ENCODE results near the gene PPFIBP1.

Gene PPFIBP1

DNA sequence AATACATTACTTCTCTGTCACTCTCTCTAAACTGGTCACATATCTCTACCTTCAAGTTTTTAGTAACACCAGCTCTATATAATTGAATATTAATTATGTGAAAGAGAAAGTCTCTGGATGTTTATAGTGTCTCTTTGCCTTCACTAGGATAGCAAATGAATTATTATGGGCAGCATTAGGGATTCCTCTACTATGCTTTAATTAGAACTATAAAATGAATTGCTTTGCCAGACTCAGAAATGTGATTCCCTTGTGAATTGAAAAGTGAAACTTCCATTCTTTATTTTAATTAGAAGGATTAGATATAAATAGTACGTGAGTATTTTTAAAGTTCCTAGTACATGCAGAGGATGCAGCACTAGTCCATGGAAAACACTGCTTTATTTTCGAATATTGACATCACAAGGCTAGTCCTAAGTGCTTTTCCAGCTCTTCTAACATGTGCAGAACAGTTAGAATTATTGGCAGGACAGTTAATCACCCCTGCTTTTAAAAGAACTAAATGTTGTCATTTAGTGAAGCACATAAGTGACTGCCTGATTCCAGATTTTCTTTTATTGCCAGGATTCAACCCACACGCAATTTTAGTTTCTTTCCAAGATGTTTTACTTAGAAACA lies 149.2 kb downstream of the PPFIBP1 start:
- DNase-seq: no peak

- DNase-seq: no peak
These were observed 151.0 kb downstream of the PPFIBP1 start for GRCh38 chr12:27674989-27675388.

- no peak for DNase-seq
These were observed 156.6 kb downstream of the PPFIBP1 start for GRCh38 chr12:27680619-27681018.

DNA sequence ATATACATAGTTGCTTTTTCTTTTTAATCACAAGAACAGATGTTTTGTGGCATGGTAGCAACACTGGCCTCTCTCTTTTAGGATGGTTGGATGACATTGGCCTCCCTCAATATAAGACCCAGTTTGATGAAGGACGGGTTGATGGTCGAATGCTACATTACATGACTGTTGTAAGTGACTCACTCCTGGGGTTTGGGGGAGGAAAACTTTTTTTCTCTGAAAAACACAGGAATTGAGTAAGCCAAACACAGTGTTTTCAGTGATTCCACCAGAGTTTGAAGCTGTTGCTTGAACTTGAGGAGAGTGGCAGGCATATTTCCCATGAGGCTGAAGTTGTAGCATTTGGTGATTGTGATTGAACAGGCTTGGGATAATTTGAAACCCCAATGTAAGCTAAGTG lies 158.5 kb downstream of the PPFIBP1 start:
- DNase-seq: no peak

GRCh38 chr12:27685274-27685673 lies 161.3 kb downstream of the PPFIBP1 start:
- DNase-seq: no peak

- no peak for DNase-seq
These were observed 162.1 kb downstream of the PPFIBP1 start for GRCh38 chr12:27686147-27686546.

DNA sequence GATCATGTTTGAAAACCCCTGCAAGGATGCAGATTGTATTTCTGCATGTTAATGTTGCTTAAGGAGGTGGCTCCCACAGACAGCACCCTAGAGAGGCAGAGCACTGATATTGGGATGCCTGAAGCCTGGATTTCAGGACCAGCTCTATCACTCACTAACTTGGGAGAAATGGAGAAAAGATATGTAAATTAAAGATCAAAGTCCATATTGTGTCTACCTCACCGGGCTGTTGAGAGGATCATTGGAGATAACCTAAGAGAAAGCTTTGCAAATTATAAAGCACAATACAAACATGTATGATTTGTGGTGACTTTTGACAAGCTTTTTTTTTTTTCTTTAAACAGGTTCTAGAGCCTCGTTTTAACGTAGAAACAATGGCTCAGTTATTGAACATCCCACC lies 164.7 kb downstream of the PPFIBP1 start:
- DNase-seq: no peak

DNA sequence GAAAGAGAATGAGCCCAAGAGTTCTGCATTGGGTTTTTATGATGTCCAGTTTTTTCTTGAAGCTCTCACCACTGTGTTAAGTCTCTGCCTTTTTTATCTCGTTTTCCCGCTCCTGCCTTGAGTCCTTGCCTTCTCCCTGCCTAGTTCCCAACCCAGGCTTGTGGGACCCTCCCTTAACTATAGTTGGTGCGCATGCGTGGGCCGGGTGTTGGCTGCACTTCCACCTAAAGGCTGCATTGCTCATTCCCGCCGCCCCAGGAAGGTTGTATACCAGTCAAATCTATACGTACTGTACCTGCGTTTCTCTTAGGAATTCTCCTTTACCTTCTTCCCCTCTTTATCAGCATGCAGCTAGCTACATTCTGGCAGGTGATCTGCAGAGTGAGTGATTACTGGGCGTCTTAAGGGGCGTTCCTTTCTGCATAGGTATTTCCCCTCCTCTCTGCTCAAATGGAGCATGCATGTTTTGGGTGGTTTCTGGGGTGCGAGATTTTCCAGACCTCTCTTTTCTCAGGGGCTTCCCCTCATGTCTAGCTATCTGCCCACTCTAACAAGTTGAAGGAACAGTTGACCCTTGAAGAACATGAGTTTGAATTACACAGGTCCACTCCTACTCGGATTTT lies 165.7 kb downstream of the PPFIBP1 start:
- no peak for DNase-seq

DNA sequence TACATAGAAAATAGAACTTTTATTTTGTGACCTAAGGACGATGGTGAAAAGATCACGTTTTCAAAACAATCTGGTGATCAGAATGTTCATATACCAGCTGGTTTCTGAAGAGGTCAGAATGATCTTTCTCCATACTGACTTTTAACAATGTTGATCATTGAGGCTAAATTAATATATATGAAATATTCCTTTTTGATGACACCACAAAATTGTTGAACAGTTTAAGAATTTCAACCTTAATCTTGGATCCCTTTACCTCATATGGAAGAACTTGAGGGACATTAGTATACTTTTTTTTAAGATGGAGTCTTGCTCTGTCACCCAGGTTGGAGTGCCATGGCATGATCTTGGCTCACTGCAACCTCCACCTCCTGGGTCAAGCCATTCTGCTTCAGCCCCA lies 169.4 kb downstream of the PPFIBP1 start:
- no peak for DNase-seq

DNA sequence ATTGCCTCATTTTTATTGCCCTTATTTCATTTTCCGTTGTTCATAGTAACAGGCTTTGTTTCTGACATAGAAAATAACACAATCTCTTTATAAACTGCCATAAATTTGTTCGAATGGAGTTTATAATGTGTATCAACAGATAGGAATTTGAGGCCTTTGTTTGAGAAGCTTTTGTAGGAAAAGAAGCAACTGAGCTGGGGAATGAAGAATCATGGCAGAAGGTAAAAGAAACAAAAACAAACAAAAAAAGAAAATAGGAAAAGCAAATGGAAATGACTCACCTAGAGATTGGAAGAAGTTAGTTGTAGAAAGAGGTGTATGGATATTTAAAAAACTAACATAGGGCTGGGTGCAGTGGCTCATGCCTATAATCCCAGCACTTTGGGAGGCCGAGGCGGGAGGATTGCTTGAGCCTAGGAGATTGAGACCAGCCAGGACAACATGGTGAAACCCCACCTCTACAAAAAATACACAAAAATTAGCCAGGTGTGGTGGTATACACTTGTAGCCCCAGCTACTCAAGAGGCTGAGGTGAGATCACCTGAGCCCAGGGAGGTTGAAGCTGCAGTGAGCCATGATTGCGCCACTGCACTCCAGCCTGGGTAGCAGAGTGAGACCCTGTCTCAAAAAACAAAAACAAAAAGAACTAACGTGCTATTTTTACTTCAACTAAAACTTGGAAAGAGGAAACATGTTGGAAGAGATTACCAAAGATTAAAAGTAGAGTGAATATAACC lies 171.7 kb downstream of the PPFIBP1 start:
- no peak for DNase-seq

DNA sequence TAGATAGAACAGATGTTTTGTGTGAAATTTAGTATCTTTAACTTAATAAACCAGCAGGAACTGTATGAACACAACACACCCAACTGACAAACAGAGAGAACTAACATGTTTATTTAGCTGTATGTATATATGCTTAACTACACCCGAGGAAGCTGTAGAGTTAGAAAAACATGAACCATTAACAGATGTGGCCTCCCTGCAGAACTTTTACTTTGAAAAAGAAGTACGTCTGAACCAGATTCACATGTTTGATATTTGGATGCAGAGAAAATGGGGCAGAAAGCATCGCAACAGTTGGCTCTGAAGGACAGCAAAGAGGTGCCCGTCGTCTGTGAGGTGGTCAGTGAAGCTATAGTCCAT lies 172.3 kb downstream of the PPFIBP1 start, which contains the start of gene REP15:
Gene REP15 (plus strand): TSS at position 155 of the 360 bp plus-strand sequence. CDS start 116 bp downstream, at position 271.
- no peak for DNase-seq

GRCh38 chr12:27696864-27697564 lies 173.0 kb downstream of the PPFIBP1 start:
- DNase-seq: no peak

DNA sequence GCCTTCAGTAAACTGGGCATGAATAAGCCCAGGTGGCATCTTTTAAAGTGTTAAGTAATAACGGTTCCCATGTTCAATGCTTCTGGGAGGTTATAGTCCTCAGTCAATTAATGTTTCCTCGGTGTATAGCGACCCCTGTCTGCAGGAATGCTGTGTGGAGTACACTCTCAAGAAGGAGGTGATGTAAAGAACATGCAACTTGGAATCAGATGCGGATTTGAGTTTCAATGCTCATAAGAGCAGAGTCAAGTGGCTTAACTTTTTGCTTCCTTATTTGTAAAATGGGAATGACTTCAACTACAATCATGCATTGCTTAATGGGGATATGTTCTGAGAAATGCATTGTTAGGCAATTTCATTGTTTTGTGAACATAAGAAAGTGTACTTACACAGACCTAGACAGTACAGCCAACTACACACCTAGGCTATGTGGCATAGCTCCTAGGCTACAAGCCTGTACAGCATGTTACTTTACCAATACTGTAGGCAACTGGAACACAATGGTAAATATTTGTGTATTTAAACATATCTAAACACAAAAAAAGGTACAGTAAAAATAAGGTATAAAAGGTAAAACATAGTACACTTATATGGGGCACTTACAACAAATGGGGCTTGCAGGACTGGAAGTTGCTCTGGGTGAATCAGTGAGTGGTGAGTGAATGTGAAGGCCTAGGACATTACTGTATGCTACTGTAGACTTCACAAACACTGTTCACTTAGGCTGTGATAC lies 179.9 kb downstream of the PPFIBP1 start:
- DNase-seq: peak; percentile 62

GRCh38 chr12:27705263-27705662 lies 181.3 kb downstream of the PPFIBP1 start:
- DNase-seq: no peak

GRCh38 chr12:27707216-27707615 lies 183.2 kb downstream of the PPFIBP1 start:
- DNase-seq: no peak

GRCh38 chr12:27709212-27709931 lies 185.4 kb downstream of the PPFIBP1 start:
- DNase-seq: no peak

GRCh38 chr12:27709932-27710591 lies 186.1 kb downstream of the PPFIBP1 start:
- DNase-seq: no peak

DNA sequence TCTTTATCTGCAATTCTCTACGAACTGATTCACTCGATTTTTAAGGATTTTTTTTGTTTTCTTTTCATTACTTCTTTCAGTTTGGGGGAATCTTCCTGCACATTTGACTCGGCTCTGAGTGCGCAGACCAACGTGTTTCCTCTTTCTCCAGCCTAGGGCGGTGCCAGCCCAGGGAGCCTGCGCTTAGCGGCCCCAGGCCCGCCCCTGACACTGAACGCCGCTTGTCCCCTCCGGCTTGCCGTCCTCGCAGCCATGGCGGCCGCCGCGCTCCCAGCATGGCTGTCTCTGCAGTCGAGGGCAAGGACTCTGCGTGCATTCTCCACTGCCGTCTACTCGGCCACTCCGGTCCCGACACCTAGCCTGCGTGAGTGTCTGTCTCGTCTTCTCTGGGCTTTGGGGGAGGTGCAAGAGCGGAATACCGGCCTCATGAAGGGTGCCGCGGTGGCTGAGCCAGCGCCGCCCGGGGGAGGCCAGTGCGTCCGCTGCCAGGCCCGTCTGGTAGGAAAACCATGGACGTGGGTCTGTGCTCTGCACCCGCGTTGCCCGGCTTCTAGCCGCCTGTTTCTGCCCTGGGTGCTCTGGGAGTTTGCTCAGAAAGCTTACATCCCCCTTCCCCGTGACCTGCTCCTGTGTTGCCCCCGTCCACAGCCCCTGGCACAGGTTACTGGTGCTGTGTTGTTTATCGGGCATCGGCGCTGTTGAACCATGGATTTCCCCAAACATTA lies 186.7 kb downstream of the PPFIBP1 start, which contains the start of gene MRPS35:
Gene MRPS35 (plus strand): TSS at position 241 of the 725 bp plus-strand sequence. CDS start 12 bp downstream, at position 253.
- peak; percentile 89 for DNase-seq

GRCh38 chr12:27711317-27711682 lies 187.3 kb downstream of the PPFIBP1 start:
- DNase-seq: no peak

- no peak for DNase-seq
These were observed 188.0 kb downstream of the PPFIBP1 start for GRCh38 chr12:27711967-27712366.

DNA sequence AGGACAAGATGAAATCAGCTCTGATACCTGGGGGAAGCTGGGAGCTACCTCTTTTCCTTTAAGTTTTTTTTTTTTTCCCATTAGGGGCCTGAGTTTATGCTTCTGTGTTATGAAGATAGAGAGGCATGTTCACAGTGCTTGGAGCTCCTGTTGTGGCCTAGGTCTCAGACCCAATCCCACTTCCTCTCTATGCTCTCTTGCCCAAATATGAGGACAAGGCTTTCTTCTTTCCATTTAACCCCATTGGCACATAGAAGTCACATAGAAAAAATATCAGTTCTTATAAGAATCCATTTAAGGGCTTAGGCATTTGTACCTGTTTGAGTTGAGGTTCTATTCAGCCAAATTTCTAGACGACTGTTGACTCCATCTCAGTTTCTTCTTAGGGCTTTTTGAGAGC lies 199.2 kb downstream of the PPFIBP1 start:
- no peak for DNase-seq

All from activated CD4-positive, alpha-beta T cell treated with anti-CD3 and anti-CD28 coated beads, Interleukin-2, amount 50 U/mL, for 1 hour (primary cell).